HG02870 (cell line): ENCODE measurements around the gene TDRD1.

Experiments
- ATAC-seq: cut with Tn5 transposase; IDR thresholded peaks from one replicate; pipeline ENCODE4 v1.9.1; 2021; ENCODE audit warnings: mild to moderate bottlenecking, moderate library complexity; ENCODE audit not compliant: unreplicated experiment

The TDRD1 gene

DNA sequence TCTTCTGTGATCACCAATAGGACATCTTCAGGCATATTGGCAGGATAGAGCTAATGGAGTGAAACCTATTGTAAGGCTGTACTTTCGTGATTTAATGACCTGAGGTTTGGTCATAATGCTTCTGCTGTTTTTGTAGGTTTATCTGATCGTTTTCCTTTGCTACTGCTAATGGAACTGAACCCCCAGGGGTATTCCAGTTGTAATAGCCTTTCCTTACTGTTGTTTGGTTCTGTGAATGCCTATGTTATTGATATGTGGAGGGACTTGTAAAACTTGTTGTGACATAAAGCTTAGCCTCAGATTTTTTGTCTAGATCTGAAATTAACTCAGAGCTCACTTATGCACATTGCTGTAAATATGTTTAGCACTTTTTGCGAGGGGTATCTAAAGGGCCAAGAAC, 49.0 kb downstream of the TDRD1 start:
- ATAC-seq, result no peak

DNA sequence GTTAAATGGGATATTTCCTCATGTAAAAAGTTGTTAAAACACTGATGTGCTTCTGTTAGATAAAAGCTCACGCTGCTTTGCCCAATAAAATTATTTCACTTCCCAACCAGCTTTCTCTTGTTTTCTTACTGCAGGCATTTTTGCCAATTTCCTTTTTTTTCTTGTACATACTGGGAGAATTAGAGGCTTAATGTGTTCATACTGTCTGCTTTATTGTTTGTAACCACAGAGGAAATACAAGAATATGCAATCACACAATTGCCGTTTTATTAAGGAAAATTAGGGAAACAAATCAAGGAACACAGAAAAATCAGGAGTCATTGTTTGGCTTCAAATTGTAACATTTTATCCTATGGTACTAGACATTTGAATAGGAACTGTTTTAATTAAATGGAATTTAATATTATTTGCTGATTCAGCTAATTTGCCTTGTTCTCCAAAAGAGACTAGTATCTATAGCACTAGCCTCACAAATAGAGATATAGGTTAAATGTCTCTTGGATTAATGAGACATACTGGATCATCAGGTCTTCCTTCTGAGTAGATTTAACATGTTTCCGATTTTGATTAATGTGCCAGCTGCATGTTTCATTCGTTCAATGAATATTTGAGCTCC, 53.5 kb downstream of the TDRD1 start:
- ATAC-seq, result no peak

DNA sequence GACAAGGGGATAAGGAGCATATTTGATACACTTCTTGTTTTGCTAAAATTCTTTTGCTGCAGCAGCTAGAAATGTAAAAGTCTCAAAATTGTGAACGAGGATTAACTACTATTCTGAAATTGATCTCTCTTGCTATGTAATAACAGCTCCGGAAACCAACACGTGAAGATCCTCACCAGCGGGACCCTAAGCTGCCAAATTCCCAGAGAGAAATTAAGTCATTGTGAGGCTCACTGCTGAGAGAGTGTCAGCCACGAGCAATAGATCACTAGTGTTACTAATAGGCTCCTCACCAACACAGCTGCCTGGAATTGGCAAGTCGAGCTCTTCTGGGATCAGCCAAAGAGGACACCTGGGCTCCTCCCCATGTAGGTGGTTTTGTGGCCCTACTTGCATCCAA, 54.3 kb downstream of the TDRD1 start:
- ATAC-seq, result no peak

DNA sequence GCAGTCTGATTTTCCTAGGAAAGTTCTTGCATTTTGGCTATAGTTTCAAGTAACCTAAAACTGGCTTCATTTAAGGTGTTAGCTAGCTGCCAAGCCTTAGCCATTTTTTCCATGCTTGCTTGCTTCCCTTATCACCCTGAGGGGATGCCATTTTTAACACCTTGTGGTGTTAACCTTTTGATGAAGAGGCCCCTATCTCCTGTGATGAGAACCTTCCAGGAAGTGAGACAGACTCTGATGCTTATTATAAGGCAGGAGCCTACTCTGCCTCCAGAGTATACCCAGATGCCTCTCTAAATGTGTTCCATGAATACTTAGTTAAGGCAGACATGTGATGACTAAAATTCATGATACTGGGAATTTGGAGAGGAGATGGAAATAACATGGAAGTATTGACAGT, 55.0 kb downstream of the TDRD1 start:
- ATAC-seq, result no peak

DNA sequence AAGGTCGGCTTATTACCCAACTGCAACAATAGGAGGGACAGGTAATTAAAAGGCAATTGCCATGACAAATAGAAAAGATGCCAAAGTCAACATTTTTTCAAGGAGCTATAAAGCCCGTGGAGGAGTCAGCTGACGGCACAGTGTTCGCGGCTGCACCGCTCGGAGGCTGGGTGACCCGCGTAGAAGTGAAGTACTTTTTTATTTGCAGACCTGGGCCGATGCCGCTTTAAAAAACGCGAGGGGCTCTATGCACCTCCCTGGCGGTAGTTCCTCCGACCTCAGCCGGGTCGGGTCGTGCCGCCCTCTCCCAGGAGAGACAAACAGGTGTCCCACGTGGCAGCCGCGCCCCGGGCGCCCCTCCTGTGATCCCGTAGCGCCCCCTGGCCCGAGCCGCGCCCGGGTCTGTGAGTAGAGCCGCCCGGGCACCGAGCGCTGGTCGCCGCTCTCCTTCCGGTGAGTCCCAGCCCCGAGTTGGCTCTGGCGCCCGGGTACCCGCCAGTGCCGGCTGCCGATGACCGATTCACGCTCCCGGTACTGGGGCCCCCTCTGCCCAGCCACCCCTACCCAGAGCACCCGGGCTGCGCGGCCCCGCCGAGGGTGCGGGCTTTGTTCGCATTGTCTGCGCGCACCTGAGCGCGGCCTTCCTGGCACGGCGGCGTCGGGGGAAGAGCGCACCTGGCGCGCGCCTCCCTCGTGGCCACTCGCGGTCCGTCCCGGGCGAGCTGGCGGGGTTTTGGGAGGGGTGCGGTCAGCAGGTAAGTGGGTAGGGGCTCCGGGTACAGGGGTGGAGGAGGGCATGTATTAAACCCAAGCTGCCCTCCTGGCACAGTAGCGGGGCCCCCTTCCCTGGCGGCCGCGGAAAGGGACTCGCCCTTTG, 60.2 kb downstream of the TDRD1 start, which contains the start of gene VWA2:
Gene VWA2, plus strand, starts transcription at position 138 of the 877 bp plus-strand sequence. CDS start 9,460 bp downstream, outside the sequence.
- ATAC-seq, result no peak

DNA sequence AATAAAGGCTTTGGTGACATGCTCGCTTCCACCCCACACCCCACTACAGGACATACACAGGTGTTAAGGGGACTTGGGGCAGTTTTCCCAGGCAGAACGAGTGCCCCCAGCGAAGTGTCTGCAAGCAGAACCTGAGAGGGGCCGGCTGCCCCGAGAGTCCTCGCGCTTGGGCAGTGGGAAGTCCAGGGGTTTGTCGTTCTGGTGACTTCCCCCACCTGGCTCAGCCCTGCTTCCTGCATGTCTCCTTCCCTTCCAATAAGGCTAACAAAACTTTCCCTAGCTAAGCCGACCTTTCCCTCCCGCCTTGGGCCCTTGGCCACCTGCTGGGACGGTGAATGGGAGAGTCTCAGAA, 60.8 kb downstream of the TDRD1 start:
- no peak for ATAC-seq

GRCh38 chr10:114242235-114242634, 63.1 kb downstream of the TDRD1 start:
- no peak for ATAC-seq

DNA sequence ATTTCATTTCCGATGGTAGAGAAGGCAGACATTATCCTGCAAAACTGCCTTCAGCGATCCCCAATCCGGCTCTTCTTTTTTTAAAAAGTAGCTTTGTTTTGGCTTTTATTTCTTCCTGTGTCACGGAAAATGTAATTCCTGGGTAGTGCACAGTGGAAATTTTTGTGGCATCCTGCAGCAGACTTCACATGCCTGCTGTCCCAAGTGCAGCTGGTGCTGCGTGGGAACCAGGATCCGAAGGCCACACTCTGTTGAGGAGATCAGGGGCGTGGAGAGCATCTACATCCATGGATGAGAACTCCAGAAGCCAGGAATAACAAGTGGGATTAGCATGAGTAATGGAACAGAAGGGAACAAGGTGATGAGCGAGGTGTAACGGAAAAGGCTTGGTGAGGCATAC, 64.5 kb downstream of the TDRD1 start:
- no peak for ATAC-seq

DNA sequence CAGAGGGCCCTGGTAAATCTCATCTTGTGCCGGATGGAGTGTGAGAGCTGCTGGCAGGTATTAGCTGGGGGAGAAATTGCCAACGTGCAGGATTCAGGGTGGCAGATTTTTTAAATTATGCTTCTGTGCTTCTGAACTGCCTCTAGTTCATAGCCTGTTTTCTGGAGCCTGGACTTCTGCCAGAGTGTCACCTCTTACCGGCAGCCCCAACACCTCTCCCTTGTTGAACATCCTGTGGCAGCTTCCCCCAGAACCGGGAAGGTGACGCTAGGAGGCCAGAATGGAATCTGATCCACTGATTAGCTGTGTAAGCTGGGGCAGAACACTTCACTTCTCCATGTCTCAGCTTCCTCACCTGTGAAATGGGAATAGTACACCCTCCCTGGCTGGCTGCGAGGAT, 65.0 kb downstream of the TDRD1 start:
- no peak for ATAC-seq

DNA sequence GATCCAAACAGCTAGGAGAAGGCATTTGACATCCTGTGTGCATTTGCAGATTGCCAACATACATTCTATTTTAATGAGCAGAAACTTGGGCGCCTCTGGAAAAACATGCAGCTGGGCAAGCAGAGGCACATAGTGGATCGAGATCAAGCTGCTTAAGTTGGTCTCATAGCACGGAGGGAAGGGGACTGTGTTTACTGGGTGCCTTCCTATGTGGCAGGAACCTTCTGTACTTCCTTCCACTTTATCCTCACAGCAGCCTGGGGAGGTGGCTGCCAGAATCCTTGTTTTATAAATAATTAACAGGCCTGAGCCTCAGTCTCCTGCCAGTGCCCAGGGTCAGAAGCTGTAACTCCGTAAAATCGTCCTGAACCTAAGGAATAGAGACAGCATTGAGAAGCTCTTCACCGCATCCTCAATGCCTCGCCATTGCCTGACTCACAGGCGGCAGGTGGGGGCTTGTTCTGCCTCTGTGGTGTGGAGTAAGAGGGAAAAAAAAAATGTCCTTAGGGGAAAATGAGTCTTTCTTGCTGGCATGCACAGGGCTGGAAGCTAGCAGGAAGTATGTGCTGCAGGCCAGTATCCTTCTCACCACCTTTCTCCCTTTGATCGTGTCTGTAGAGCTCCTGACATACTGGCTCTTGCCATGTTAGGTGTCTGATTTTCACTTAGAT, 66.1 kb downstream of the TDRD1 start:
- ATAC-seq, result no peak

DNA sequence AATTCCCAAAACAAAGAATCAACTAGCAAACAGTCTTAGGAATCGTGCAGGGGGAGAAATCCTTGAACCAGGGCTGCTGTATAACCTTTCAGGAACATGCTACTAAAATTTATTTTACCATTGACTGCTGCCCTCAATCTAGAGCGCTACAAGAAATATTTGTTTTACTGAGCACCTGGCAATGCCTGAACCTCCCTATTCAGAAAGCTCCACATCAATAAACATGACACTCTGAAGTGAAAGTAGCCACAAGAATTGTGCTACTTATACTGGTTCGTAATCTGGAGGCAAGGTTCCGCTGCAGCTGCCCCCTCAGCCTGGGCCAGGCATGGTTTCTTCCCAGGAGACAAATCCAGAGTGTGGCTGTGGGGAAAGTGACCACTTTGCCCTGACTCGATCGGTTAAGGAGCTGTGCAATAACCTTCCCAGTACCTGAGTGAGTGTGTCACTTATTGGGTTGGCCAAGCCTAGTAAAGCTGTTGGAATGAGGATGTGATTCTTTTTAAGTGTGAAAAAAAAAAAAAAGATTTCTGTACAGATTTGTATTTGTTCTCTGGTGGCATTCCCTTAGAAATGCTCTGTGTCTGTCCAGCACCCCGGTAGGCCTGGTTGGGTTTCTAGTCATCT, 67.6 kb downstream of the TDRD1 start:
- ATAC-seq, result no peak

DNA sequence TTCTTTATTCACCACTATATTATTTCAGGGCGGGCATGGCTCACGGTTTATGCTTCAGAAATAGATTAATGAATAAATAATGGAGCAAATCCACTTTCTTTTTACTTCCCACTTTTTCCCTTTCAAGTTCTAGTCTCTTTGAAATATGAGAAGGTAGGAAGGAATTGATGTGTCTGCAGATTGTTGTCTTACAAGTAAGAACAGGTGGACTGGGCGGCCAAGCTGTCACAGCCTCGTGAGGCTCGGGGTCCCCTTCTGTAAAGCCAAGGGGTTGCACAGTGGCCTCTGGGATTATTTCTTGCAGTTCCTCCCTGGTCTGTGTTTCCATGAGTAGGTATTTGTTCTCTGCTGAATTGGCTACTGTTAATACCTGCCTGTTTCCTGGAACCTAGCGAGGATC, 71.1 kb downstream of the TDRD1 start:
- ATAC-seq, result no peak

DNA sequence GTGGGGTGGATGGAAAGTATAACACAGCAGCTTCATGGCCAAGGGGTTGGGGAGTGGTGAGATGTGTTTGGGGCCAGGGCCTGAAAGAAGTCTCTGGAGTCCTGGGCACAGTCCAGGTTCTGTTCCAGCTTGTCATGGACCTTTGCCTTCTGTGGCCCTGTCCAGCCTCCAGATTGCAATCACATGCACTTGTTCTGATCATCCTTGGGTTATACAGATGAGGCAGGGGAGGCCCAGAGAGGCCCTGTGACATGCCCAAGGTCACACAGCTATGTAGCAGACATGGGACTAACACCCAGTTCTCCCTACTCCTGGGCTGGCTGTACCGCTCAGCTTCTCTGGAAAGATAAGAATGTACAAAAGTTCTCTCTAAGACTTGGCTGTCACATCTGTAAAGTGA, 71.6 kb downstream of the TDRD1 start:
- ATAC-seq, result no peak

GRCh38 chr10:114252092-114252491, 72.9 kb downstream of the TDRD1 start:
- ATAC-seq, result no peak

- ATAC-seq, result no peak
Measured at GRCh38 chr10:114252883-114253282, 73.7 kb downstream of the TDRD1 start.

GRCh38 chr10:114255227-114255626, 76.1 kb downstream of the TDRD1 start:
- no peak for ATAC-seq

GRCh38 chr10:114256008-114256765, 77.0 kb downstream of the TDRD1 start:
- ATAC-seq, result no peak

GRCh38 chr10:114256822-114257221, 77.7 kb downstream of the TDRD1 start:
- ATAC-seq, result no peak

GRCh38 chr10:114257498-114257897, 78.3 kb downstream of the TDRD1 start:
- no peak for ATAC-seq

DNA sequence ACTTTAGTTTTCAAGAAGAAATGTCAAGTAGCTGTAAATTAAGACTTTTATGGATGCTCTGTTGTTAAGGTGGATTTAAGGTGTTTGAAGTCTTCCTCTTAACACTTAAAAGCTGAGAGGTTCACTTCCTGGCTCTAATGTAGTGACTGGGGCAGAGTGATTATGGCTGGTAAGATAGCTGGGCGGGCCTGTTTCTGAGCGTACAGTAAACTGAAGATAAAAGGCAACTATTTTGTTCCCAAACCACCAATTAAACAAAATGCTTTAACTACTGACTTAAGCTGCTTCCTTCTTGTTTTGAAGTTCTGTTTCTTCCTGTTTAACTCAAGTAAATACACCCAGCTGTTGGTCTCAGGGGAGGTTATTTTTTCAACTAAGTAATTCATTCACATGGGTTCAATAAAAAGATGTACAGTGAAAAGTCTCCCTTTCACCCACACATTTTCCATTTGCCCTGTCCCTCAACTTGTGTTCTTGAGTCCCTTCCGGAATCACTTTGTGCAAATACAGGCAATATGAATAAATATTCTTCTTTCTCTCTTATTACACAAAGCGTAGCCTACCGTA, 79.2 kb downstream of the TDRD1 start:
- ATAC-seq, result no peak
